ENCODE data around the gene LZTS2.

LZTS2 gene

GRCh38 chr10:101020427-101021075 lies 20.9 kb downstream of the LZTS2 start:
- Histone ChIP-seq H3F3A (ENCODE audit: low read depth) (no peaks in the 10 kb centered on the region; the same call in 1 of the 2 replicates), H3K9ac (ENCODE audit: low read depth, low read length, poor library complexity, severe bottlenecking) (no peak overlapping the region), H3K4me2 (ENCODE audit: low read depth, low read length, poor library complexity, severe bottlenecking) (no peak overlapping the region), H3K9me3 (ENCODE audit: insufficient read depth, low read depth, low read length) (no peaks in the 10 kb centered on the region), H3K9me2 (replicated peaks; ENCODE audit: low read depth, low read length) (no peaks in the 10 kb centered on the region), H3K4me1 (ENCODE audit: insufficient read depth, low read length, poor library complexity, severe bottlenecking) (no peaks in the 10 kb centered on the region), H3K79me2 (ENCODE audit: insufficient read depth, low read length) (no peaks in the 10 kb centered on the region), H3K36me3 (ENCODE audit: insufficient read depth, low read length) (no peaks in the 10 kb centered on the region), H3K4me3 (ENCODE audit: low read length, poor library complexity, severe bottlenecking) (no peak overlapping the region), H4K20me1 (ENCODE audit: insufficient read depth, low read length, poor library complexity, severe bottlenecking) (no peaks in the 10 kb centered on the region), H3K27me3 (ENCODE audit: insufficient read depth, low read length, poor library complexity, severe bottlenecking) (no peaks in the 10 kb centered on the region), H2AFZ (ENCODE audit: low read length) (no peak overlapping the region)
- TF ChIP-seq EZH2phosphoT487 (IDR thresholded peaks at IDR 0.05; ENCODE audit: borderline replicate concordance) (no peak), CTCF (conservative IDR thresholded peaks at IDR 0.05; ENCODE audit: low read length) (no peak)

- H3K9ac ChIP-seq (ENCODE audit: low read depth, low read length, poor library complexity, severe bottlenecking): no peak overlapping the region
- H3K79me2 ChIP-seq (ENCODE audit: insufficient read depth, low read length): no peaks in the 10 kb centered on the region
- no peak overlapping the region for H3K4me2 ChIP-seq (ENCODE audit: low read depth, low read length, poor library complexity, severe bottlenecking)
- no peak overlapping the region for H2AFZ ChIP-seq (ENCODE audit: low read length)
- no peaks in the 10 kb centered on the region for H3K9me3 ChIP-seq (ENCODE audit: insufficient read depth, low read depth, low read length)
- no peaks in the 10 kb centered on the region for H3K27me3 ChIP-seq (ENCODE audit: insufficient read depth, low read length, poor library complexity, severe bottlenecking)
- no peaks in the 10 kb centered on the region for H3K4me1 ChIP-seq (ENCODE audit: insufficient read depth, low read length, poor library complexity, severe bottlenecking)
- no peaks in the 10 kb centered on the region for H3K36me3 ChIP-seq (ENCODE audit: insufficient read depth, low read length)
- no peak overlapping the region for H3K4me3 ChIP-seq (ENCODE audit: low read length, poor library complexity, severe bottlenecking)
- H4K20me1 ChIP-seq (ENCODE audit: insufficient read depth, low read length, poor library complexity, severe bottlenecking): no peaks in the 10 kb centered on the region
- TF ChIP-seq EZH2phosphoT487 (IDR thresholded peaks at IDR 0.05; ENCODE audit: borderline replicate concordance) (no peak), CTCF (conservative IDR thresholded peaks at IDR 0.05; ENCODE audit: low read length) (no peak)
- no peaks in the 10 kb centered on the region for H3K9me2 ChIP-seq (replicated peaks; ENCODE audit: low read depth, low read length)
- no peaks in the 10 kb centered on the region; the same call in 1 of the 2 replicates for H3F3A ChIP-seq (ENCODE audit: low read depth)
These were observed 21.6 kb downstream of the LZTS2 start for GRCh38 chr10:101021239-101021638.

GRCh38 chr10:101021692-101022251 lies 22.2 kb downstream of the LZTS2 start:
- H3K9ac ChIP-seq (ENCODE audit: low read depth, low read length, poor library complexity, severe bottlenecking): no peak overlapping the region
- H3K9me2 ChIP-seq (replicated peaks; ENCODE audit: low read depth, low read length): no peaks in the 10 kb centered on the region
- no peaks in the 10 kb centered on the region for H3K27me3 ChIP-seq (ENCODE audit: insufficient read depth, low read length, poor library complexity, severe bottlenecking)
- H3K79me2 ChIP-seq (ENCODE audit: insufficient read depth, low read length): no peaks in the 10 kb centered on the region
- no peak overlapping the region for H3K4me3 ChIP-seq (ENCODE audit: low read length, poor library complexity, severe bottlenecking)
- no peaks in the 10 kb centered on the region for H4K20me1 ChIP-seq (ENCODE audit: insufficient read depth, low read length, poor library complexity, severe bottlenecking)
- no peaks in the 10 kb centered on the region for H3K9me3 ChIP-seq (ENCODE audit: insufficient read depth, low read depth, low read length)
- no peak overlapping the region for H2AFZ ChIP-seq (ENCODE audit: low read length)
- H3K4me2 ChIP-seq (ENCODE audit: low read depth, low read length, poor library complexity, severe bottlenecking): no peak overlapping the region
- no peak for TF ChIP-seq CTCF (conservative IDR thresholded peaks at IDR 0.05; ENCODE audit: low read length)
- TF ChIP-seq EZH2phosphoT487 (IDR thresholded peaks at IDR 0.05; ENCODE audit: borderline replicate concordance): no peak
- H3K4me1 ChIP-seq (ENCODE audit: insufficient read depth, low read length, poor library complexity, severe bottlenecking): no peaks in the 10 kb centered on the region
- no peaks in the 10 kb centered on the region for H3K36me3 ChIP-seq (ENCODE audit: insufficient read depth, low read length)
- no peaks in the 10 kb centered on the region; the same call in 1 of the 2 replicates for H3F3A ChIP-seq (ENCODE audit: low read depth)
